ENCODE data around the gene CYP3A5. TPM values are rescaled to one million over a fixed set of nuclear protein-coding genes. Genes with fewer than 3 reads are reported as not detected.

CYP3A5 gene
- total RNA-seq, 1 experiment from 2014 or later: 2.0 TPM

- Histone ChIP-seq H3K4me2 (no peak overlapping the region), H3K36me3 (ENCODE audit: low read depth) (no peaks in the 10 kb centered on the region), H3K9me2 (ENCODE audit: insufficient read depth) (no peaks in the 10 kb centered on the region), H3K4me1 (replicated peaks; ENCODE audit: insufficient read depth) (no peaks in the 10 kb centered on the region), H2AFZ (no peak overlapping the region), H3K27ac (no peak overlapping the region), H4K20me1 (ENCODE audit: insufficient read depth) (no peaks in the 10 kb centered on the region), H3F3A (ENCODE audit: insufficient read depth, low read depth) (no peaks in the 10 kb centered on the region), H3K4me3 (no peak overlapping the region), H3K9me3 (ENCODE audit: insufficient read depth, low read depth) (no peaks in the 10 kb centered on the region), H3K27me3 (ENCODE audit: insufficient read depth, low read depth) (no peaks in the 10 kb centered on the region), H3K79me2 (ENCODE audit: low read depth) (no peaks in the 10 kb centered on the region)
- no TSS peak for BruUV-seq (replicated peaks)
- intact Hi-C loops (cut with micrococcal nuclease; ENCODE audit: unreplicated experiment): no loop called here
- POLR2A ChIA-PET (ENCODE audit: unreplicated experiment): interaction anchor here (0.6 kb wide), 2 partner anchors 307 to 505 kb away, joined by 3 read pairs; partner anchors contain the start of gene GPC2
- DNase-seq: no peak
- no peak for TF ChIP-seq CTCF (conservative IDR thresholded peaks at IDR 0.05)
- no peak for TF ChIP-seq EZH2 (IDR thresholded peaks at IDR 0.05; ENCODE audit: low read depth)
- CTCF ChIA-PET: no interaction called here
Measured at GRCh38 chr7:99672573-99672972, 7.2 kb downstream of the CYP3A5 start.

GRCh38 chr7:99669782-99670181 lies 10.0 kb downstream of the CYP3A5 start:
- no peak for TF ChIP-seq EZH2 (IDR thresholded peaks at IDR 0.05; ENCODE audit: low read depth)
- TF ChIP-seq CTCF (conservative IDR thresholded peaks at IDR 0.05): no peak

GRCh38 chr7:99668541-99668940 lies 11.3 kb downstream of the CYP3A5 start:
- no TSS peak for BruUV-seq (replicated peaks)
- no peaks in the 10 kb centered on the region for H3K9me3 ChIP-seq (ENCODE audit: insufficient read depth, low read depth)
- ChIA-PET CTCF (no interaction called here), POLR2A (ENCODE audit: unreplicated experiment) (no interaction called here)
- no peaks in the 10 kb centered on the region; the same call in 1 of the 2 replicates for H3F3A ChIP-seq (ENCODE audit: insufficient read depth, low read depth)
- DNase-seq: no peak
- H3K27me3 ChIP-seq (ENCODE audit: insufficient read depth, low read depth): no peaks in the 10 kb centered on the region
- H3K79me2 ChIP-seq (ENCODE audit: low read depth): no peaks in the 10 kb centered on the region
- H3K4me3 ChIP-seq: no peak overlapping the region
- no peaks in the 10 kb centered on the region for H3K4me1 ChIP-seq (replicated peaks; ENCODE audit: insufficient read depth)
- H2AFZ ChIP-seq: no peak overlapping the region
- H4K20me1 ChIP-seq (ENCODE audit: insufficient read depth): no peaks in the 10 kb centered on the region
- H3K9me2 ChIP-seq (ENCODE audit: insufficient read depth): no peaks in the 10 kb centered on the region
- H3K27ac ChIP-seq: no peak overlapping the region
- no peak for TF ChIP-seq EZH2 (IDR thresholded peaks at IDR 0.05; ENCODE audit: low read depth)
- TF ChIP-seq CTCF (conservative IDR thresholded peaks at IDR 0.05): no peak
- intact Hi-C loops (cut with micrococcal nuclease; ENCODE audit: unreplicated experiment): no loop called here
- H3K4me2 ChIP-seq: no peak overlapping the region
- H3K36me3 ChIP-seq (ENCODE audit: low read depth): no peaks in the 10 kb centered on the region

More at GRCh38 chr7:99669782-99670181, 10.0 kb downstream of the CYP3A5 start:
- Histone ChIP-seq H3K4me1 (replicated peaks; ENCODE audit: insufficient read depth) (no peaks in the 10 kb centered on the region), H2AFZ (no peak overlapping the region), H3K9me3 (ENCODE audit: insufficient read depth, low read depth) (no peaks in the 10 kb centered on the region), H3K36me3 (ENCODE audit: low read depth) (no peaks in the 10 kb centered on the region), H3K4me2 (no peak overlapping the region), H3F3A (ENCODE audit: insufficient read depth, low read depth) (no peaks in the 10 kb centered on the region), H4K20me1 (ENCODE audit: insufficient read depth) (no peaks in the 10 kb centered on the region), H3K27ac (no peak overlapping the region), H3K27me3 (ENCODE audit: insufficient read depth, low read depth) (no peaks in the 10 kb centered on the region), H3K9me2 (ENCODE audit: insufficient read depth) (no peaks in the 10 kb centered on the region), H3K79me2 (ENCODE audit: low read depth) (no peaks in the 10 kb centered on the region), H3K4me3 (no peak overlapping the region)
- no TSS peak for BruUV-seq (replicated peaks)
- intact Hi-C loops (cut with micrococcal nuclease; ENCODE audit: unreplicated experiment): no loop called here
- no peak for DNase-seq
- ChIA-PET POLR2A (ENCODE audit: unreplicated experiment) (no interaction called here), CTCF (no interaction called here)
